HG03135 (cell line): ENCODE measurements around the gene IL20.
"Not testable (repeated sequence)": the region's sequence is repeated elsewhere in the genome, so short reads cannot be mapped to it uniquely, and the experiment has no call there.

Experiments used
- ATAC-seq: cut with Tn5 transposase; IDR thresholded peaks from one replicate; pipeline ENCODE4 v1.9.1; 2021; ENCODE audit warnings: mild to moderate bottlenecking, moderate library complexity; ENCODE audit not compliant: unreplicated experiment

The IL20 gene

DNA sequence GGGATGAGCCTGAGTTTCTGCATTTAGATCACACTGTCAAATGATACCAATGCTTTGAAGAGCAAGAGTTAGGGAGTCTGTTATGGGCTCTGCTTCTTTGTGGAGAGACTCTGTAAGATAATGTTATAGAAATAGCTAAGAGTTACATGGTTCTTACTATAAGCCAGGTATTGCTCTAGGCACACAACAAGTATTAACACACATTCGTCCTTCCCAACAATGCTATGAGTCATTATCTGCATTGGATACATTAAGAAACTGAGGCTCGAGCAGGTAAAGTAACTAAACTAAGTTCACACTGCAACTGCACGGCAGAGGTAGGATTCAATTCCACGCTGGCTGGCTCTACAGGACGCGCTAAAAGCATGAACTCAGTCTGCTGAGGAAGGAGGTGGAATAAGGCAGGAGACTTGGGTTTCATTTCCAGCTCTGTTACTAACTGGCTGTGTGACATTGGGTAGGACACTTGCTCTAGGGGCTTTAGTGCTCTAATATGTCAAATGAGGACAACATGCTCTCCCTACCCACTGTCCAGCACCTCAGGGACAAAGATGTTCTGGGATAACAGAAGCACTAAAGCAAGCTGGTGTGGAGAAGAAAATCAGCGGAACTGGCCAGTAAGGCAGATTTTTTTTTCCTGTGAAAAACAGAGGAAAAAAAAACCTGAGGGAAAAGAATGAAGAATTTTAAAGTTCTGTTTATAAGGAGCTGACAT, 23.7 kb upstream of the IL20 start:
- ATAC-seq = no peak

DNA sequence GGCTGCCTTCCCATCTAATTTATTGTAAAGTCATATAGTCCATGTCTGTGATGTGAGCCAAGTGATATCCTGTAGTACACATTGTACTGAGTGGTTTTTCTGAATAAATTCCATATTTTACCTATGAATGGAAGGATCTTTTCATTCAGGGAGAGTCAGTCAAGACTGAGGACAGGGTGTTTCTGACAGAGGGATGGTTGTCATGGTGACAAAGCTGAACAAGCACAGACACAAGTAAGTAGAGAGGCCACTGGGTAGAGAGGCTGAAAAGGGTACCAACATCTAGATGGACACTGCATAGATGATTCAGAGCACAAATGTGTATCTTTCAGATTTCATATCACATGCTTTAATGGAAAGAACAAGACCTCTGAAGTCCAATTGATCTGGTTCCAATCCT, 22.6 kb upstream of the IL20 start:
- ATAC-seq = no peak

DNA sequence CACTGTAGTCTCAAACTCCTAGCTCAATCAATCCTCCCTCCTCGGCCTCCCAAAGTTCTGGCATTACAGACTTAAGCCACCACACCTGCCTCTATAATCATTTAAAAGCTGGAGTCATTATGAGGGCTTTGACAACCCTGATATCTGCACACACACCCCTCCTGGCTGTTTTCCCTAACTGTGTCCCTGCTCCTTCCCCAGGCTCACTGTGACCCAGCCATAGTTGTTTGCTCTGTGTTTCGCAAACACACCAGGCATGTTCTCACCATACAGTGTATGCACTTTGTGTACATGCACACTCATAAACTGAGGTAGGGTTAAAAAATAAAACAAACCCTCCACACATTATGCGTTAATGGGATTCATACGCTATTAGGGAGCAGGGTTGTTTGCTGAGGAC, 21.8 kb upstream of the IL20 start:
- ATAC-seq = no peak

DNA sequence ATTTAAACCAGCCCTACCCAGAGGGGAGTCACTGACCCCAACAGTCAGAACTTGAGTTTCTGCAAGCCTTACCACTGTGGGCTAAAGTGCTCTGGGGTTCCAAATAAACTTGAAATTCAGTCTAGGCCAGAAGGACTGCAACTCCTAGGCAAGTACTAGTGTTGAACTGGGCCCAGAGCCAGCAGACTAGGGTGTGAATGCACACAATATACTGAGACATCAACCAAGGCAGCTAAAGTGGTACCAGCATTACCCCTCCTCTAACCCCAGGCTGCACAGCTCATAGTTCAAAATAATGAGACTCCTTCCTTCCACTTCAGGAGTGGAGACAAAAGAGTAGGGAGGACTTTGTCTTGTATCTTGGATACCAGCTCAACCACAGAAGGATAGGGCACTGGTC, 18.9 kb upstream of the IL20 start:
- ATAC-seq = no peak

DNA sequence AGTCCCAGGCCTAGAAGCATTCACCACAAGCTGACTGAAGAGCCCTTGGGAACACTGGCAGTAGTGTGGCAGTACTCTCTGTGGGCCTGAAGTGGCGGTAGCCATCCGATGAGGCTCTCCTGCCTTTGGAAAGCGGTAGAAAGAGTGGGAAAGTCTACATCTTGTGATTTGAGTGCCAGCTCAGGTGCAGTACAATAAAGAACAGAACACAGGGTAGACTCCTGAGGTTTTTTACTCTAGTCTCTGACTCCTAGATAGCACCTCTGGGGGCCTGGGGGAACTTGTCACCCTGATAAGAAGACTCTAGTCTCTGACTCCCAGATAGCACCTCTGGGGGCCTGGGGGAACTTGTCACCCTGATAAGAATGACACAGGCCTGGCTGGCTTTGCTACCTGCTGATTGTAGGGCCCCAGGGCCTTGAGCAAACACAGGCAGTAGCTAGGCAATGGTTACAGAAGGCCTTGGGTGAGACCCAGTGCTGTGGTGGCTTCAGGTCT, 18.0 kb upstream of the IL20 start:
- no peak for ATAC-seq

DNA sequence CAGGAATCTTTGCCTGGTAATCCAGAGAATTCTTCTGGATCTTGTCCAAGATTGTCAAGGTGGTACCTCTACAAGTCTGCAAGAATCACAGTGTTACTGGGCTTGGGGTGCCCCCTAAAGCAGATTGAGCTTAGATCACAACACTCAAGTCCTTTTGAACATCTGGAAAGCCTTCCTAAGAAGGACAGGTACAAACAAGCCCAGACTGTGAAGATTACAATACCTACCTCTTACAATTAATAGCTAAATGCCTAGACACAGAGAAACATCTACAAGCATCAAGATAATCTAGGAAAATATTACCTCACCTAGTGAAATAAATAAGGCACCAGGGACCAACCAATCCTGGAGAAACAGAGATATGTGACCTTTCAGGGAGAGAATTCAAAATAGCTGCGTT, 17.5 kb upstream of the IL20 start:
- no peak for ATAC-seq

DNA sequence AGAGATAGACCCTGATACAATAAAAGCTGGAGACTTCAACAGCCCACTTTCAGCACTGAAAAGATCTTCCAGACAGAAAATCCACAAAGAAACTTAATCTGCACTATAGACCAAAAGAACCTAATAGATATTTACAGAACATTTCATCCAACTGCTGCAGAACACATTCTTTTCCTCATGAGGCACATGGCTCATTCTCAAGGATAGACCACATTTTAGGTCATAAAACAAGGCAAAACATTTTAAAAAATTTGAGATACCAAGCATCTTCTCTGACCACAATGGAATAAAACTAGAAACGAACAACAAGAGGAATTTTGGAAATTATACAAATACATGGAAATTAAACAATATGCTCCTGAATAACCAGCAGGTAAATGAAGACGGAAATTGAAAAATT, 15.0 kb upstream of the IL20 start:
- no peak for ATAC-seq

DNA sequence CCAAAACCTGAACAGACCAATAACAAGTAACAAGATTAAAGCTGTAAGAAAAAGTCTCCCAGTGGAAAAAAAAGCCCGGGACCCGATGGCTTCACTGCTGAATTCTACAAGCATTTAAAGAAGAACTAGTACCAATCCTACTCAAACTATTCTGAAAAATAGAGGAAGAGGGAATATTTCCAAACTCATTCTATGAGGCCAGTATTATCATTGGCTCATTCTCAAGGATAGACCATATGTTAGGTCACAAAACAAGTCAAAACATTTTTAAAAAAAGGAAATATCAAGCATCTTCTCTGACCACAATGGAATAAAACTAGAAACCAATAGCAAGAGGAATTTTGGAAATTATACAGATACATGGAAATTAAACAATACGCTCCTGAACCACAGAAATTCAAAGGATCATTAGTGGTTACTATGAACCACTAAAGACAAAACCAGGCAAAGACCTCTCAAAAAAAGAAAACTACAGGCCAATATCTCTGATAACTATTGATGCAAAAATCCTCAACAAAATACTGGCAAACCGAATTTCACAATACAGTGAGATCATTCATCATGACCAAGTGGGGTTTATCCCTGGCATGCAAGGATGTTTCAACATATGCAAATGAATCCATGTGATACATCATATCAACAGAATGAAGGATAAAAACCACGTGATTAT, 13.9 kb upstream of the IL20 start:
- no peak for ATAC-seq

DNA sequence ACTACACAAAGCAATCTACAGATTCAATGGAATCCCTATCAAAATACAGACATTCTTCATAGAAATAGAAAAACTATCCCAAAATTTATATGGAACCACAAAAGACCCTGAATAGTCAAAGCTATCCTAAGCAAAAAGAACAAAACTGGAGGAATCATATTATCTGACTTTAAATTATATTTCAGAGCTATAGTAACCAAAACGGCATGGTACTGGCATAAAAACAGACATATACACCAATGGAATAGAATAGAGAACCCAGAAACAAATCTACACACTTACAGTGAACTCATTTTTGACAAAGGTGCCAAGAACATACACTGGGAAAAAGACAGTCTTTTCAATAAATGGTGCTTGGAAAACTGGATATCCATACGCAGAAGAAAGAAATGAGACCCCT, 12.8 kb upstream of the IL20 start:
- ATAC-seq = not testable (repeated sequence)

DNA sequence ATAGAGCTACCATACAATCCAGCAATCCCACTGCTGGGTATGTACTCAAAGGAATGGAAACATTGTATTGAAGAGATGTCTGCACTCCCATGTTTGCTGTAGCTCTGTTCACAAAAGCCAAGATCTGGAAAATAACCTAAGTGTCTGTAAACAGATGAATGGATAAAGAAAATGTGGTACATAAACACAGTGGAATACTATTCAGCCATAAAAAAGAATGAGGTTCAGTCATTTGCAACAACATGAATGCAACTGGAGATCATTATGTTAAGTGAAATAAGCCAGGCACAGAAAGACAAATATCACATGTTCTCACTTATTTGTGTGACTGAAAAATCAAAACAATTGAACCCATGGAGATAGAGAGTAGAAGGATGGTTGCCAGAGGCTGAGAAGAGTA, 11.7 kb upstream of the IL20 start:
- ATAC-seq = not testable (repeated sequence)

DNA sequence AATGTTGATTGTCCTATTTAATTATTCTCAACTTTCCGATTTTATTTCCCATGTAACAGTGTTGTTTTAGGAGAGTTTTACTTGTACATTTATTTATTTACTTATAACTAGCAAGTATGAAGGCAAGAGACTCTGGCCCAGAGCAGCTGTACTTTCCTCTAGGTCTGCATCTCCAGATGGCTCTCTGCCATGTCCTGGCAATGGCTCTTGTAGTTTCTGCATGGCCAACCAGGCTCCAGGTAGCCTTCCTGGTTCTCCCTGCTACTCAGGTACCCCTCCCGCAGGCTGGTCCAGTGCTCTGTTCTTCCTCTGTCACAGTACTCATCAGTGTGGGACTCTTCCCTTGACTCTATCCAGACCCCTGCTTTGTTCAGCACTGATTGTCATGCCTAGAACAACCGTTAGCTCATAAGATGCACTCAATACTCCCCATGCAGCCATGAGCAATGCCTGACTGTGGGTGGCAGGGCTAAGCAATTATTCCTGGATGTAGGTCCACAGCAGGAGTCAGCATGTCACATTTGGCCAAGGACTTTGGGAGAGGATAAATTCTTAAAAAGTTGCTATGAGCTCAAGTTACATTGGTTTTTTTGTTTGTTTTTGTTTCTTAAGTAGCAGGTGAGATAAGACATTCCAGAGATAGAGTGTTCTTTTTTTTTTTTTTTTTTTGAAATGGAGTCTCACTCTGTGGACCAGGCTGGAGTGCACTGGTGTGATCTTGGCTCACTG, 10.9 kb upstream of the IL20 start:
- no peak for ATAC-seq

DNA sequence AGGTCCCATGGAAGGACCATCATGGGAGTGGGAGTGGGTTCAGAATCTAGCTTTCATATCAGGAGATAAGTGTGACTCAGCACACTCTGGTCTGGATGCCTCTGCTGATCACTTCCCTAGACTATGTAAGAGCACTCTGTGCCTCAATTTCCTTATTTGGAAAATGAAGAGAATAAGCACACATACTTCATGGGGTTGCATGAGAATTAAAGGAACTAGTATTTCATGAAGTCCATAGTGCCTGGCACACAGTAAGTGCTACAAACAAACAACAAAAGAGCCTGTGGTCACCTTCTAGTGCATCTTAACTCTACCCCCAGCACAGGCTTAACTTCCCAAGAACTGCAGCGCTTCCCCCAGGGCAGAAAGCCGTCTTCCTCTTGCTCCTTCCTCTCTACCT, 9.6 kb upstream of the IL20 start:
- no peak for ATAC-seq

DNA sequence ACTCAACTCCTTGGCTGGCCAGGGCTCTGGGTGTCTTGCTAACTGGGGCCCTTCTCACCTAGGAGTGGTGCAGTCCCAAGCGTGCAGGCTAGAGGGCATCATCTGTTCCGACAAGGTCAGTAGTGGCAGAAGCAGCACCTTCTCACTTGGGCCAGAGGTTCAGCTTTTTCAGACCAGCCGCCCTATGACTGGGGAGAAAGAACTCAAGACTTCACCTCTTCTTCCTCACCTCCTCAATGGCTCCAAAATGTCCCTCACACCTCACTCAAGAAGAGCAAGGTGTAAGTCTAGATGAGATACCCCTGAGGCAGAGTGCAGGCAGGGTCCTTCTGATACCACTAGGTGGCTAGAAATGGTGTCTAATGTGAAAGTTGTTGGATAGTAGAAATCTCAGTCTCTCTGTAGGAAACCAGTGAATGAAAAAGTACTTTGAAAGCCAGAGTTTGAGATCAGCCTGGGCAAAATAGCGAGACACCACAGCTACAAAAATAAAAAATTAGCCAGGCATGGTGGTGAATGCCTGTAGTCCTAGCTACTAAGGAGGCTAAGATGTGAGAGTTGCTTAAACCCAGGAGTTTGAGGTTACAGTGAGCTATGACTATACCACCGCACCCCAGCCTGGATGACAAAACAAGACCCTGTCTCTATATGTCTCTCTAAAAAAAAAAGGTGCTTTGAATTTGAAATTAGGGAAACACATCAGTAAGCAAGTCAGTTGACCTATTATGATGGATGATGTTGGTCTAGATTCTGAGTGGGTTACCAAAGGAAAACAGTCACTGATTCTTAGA, 8.6 kb upstream of the IL20 start:
- ATAC-seq = no peak

DNA sequence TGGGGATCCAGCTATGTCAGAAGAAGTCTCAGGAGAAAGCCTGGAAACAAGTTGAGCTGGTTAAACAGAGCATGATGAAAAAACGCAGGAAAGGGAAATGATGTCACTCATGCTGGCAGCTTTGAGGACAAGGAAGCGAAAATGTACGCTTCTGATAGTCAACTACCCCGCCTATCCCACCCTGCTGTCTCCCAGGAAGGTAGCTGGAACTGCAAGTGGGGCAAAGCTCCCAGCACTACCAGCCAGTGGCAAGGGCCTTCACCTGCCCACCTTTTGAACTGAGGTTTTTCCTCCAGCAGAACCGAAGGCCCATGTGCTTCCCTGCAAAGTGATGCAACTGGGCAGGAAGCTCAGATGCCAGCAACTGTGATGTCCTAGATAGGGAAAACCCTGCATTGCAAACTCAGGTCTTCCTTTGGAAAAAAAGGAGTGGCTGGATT, 6.3 kb upstream of the IL20 start:
- no peak for ATAC-seq

DNA sequence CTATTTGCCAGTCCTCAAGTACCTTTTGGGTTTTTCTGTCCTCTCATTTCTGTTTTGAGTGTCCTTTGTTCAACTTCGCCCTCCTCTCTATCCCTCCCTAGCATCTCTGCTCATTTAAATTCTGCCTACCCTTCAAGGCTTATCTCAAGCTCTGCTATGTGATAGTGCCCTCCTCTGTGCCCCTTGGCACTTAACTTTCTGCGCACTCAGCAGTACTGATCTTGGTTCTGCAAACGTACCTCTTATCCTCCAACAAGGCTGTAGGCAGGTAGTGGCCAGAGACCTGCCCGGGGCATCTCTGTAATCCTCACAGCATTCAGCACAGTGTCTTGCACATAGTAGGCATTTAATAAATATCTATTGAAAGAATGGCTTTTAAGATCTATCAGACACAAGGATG, 5.3 kb upstream of the IL20 start:
- ATAC-seq = no peak

DNA sequence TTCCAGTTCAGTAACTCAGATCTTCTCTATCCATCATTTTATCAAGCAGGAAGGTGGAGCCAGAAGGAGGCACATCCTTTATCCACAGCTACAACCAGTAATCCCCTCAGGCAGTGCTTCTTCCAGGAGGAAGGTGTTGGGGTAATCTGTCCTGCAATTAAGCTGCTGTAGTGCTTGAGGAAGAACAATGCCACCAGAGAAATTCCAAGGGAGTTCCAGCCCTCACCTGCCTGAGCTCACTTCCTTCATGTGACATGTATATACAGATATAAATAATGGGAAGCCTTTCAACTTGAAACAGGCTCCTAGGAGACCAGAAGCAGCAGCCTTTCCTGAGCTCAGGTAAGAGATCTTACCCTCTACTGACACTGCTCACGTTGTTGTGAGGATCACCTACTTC, 2.2 kb upstream of the IL20 start:
- no peak for ATAC-seq

DNA sequence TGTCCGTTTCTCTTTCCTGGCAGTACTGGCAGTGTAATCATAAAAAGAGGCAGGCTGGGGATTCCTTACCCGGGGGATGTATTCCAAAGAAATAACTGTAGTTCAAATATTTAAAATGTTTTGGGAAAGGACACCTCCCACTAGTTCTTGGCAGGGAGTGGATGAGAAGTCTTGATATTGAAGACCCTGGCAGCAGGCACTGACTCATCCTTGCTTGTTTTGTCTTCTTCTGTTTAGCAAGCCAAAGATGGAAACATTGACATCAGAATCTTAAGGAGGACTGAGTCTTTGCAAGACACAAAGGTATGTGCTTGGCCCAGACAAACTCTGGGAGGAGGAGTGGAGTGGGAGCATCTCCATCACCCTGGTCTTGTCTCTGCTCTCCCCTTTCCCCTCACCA, 639 bp downstream of the IL20 start:
- ATAC-seq = no peak

DNA sequence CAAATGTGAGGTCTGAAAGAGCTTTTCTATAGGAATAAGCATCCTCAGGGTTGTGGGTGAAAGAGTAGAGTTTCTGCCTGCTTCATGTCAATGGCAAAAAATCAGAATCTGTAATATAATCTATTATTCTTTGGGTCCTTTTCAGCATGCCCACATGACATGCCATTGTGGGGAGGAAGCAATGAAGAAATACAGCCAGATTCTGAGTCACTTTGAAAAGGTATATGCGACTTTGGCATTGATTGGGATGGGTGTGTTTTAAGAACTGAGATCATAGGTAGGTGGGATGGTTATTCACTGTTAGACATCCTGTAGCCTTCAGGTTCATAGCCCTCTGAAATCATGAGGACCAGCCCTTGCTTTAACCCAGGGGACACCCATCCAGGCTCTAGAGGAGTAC, 1.8 kb downstream of the IL20 start:
- ATAC-seq = no peak

DNA sequence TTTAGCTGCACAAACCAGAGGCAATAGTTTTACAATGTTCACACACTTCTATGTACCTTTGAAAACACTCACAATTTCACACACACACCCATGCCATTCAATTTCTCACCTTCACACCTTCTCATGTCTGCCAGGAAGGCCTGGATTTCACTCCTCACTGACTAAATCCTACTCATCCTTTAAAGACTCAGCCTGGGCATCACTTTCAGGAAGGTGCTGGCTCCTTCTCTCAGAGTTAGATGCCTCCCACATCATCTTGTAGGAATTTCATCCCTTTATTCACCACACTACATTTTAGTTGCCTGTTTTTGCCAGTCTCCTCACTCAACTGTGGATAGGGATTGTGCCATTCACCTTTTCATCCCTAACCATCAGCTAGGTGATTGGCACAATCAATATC, 2.3 kb downstream of the IL20 start:
- ATAC-seq = no peak

DNA sequence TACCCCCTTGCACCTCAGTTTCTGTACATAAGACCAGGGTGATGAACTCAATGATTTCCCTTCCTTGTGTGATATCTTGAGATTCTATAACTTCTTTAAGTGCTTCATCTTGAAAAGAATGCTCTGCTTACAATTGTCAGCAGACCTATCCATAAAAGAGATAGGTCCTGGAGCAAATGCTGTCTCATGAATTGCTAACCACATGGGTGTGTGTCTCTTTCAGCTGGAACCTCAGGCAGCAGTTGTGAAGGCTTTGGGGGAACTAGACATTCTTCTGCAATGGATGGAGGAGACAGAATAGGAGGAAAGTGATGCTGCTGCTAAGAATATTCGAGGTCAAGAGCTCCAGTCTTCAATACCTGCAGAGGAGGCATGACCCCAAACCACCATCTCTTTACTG, 2.8 kb downstream of the IL20 start:
- ATAC-seq = no peak

DNA sequence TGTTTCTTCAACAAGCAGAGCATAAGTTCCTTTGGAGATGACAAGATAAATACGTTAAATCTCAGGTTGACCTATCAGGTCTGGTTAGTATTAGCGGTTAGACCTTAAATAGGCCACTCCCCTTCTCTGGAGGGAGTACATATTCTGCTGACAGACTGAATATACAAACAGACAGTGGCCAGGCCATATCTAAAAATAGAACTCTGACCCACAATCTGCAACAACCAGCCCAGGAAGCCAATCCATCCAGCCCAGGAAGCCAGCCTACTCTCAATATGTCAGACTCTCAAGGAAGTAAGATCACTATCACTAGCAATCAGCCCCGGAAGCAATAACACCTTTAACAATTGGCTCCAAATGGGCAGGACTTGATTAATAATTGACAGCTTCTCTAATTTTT, 6.7 kb downstream of the IL20 start:
- no peak for ATAC-seq
